ENCODE results near the gene CHST8.

Gene CHST8

GRCh38 chr19:33736787-33737186, 115.0 kb downstream of the CHST8 start:
- H3K27ac ChIP-seq, result no peak overlapping the region
- H3K4me3 ChIP-seq, result no peak overlapping the region

GRCh38 chr19:33737681-33738371, 116.1 kb downstream of the CHST8 start:
- DNase-seq (ENCODE audit: low spot score), result no peak
- H3K4me3 ChIP-seq, result no peak overlapping the region
- TF ChIP-seq CTCF (IDR thresholded peaks at IDR 0.05), result no peak
- H3K27ac ChIP-seq, result no peak overlapping the region

More at GRCh38 chr19:33736787-33737186, 115.0 kb downstream of the CHST8 start:
- no peak for DNase-seq (ENCODE audit: low spot score)
- no peak for TF ChIP-seq CTCF (IDR thresholded peaks at IDR 0.05)

- no peak overlapping the region for H3K4me3 ChIP-seq
- TF ChIP-seq CTCF (IDR thresholded peaks at IDR 0.05), result no peak
- no peak overlapping the region for H3K27ac ChIP-seq
- no peak for DNase-seq (ENCODE audit: low spot score)
Measured at GRCh38 chr19:33740811-33741396, 119.2 kb downstream of the CHST8 start.

GRCh38 chr19:33745297-33745696, 123.5 kb downstream of the CHST8 start:
- H3K4me3 ChIP-seq, result no peak overlapping the region
- no peak for TF ChIP-seq CTCF (IDR thresholded peaks at IDR 0.05)
- no peak overlapping the region for H3K27ac ChIP-seq
- no peak for DNase-seq (ENCODE audit: low spot score)

GRCh38 chr19:33746159-33746558, 124.4 kb downstream of the CHST8 start:
- Histone ChIP-seq H3K4me3 (no peak overlapping the region), H3K27ac (no peak overlapping the region)
- no peak for TF ChIP-seq CTCF (IDR thresholded peaks at IDR 0.05)
- no peak for DNase-seq (ENCODE audit: low spot score)

- no peak for DNase-seq (ENCODE audit: low spot score)
- no peak for TF ChIP-seq CTCF (IDR thresholded peaks at IDR 0.05)
- Histone ChIP-seq H3K27ac (no peak overlapping the region), H3K4me3 (no peak overlapping the region)
Measured at GRCh38 chr19:33747273-33747672, 125.5 kb downstream of the CHST8 start.

GRCh38 chr19:33748231-33748630, 126.5 kb downstream of the CHST8 start:
- no peak for DNase-seq (ENCODE audit: low spot score)

More at GRCh38 chr19:33748231-33748630, 126.5 kb downstream of the CHST8 start:
- H3K4me3 ChIP-seq, result no peak overlapping the region
- no peak overlapping the region for H3K27ac ChIP-seq
- no peak for TF ChIP-seq CTCF (IDR thresholded peaks at IDR 0.05)

All from coronary artery (tissue), 2 donors.